K562 (cell line): ENCODE measurements around the gene SYT7. TPM values are rescaled to one million over a fixed set of nuclear protein-coding genes. Genes with fewer than 3 reads are reported as not detected.

ENCODE experiments used
- ATAC-seq: fragments of 200-7000 bp; cut with Tn5 transposase; 3 replicates; pipeline ENCODE4 v1.9.1; 2020; ENCODE audit warnings: moderate library complexity
- BruUV-seq: library from RNA; stranded (reverse); fragments of 400-500 nt; replicated peaks from 2 replicates; lab custom pipeline; 2021; lab: Mats Ljungman, UMichigan
- CTCF ChIA-PET: fragments of 300-600 bp; formaldehyde crosslinking; extraction: SDS; loops from one replicate; lab custom pipeline; 2021; ENCODE audit warnings: low intra/inter-chr PET ratio; lab: Yijun Ruan, JAX
- POLR2A ChIA-PET: fragments of 300-600, 350-650 bp; sonication (Branson Sonifier 250); formaldehyde crosslinking; extraction: SDS; loops from one replicate; lab custom pipeline; 2021; ENCODE audit warnings: antibody characterized with exemption, inconsistent platforms; lab: Yijun Ruan, JAX
- DNase-seq, 4 experiments: peaks; one replicate each; pipeline versions ENCODE4 v3.0.0 to v3.0.0-alpha.2; 2011 to 2018; ENCODE audit warnings: low spot score in 3 of 4, mixed read lengths in 3 of 4; ENCODE audit errors: extremely low read depth in 1 of 4
- FAIRE-seq: peaks from 2 replicates; lab custom pipeline; 2011; peaks lifted over from hg19 to GRCh38; lab: Jason Lieb, UNC
- H2AFZ ChIP-seq: 2 replicates; pipeline ENCODE4 v1.6.0; 2011; ENCODE audit warnings: low read depth, low read length, control low read depth, inconsistent platforms
- H3K27ac ChIP-seq: fragments of 200-600 bp; 3 replicates; pipeline ENCODE4 v1.8.0; 2011; ENCODE audit warnings: low read depth, mild to moderate bottlenecking, control low read depth, inconsistent platforms, low read length, moderate library complexity, mixed read lengths; ENCODE audit errors: extremely low read depth
- H3K27me3 ChIP-seq, 2 experiments: fragments of 300-600 bp in 1 of 2; 2 replicates in 1 of 2; 3 replicates in 1 of 2; pipeline versions ENCODE4 v1.6.0 to v1.8.0; 2011; ENCODE audit warnings: inconsistent platforms in 2 of 2, low read length in 2 of 2, mild to moderate bottlenecking in 1 of 2, mixed read lengths in 1 of 2, moderate library complexity in 1 of 2; ENCODE audit not compliant: control insufficient read depth in 2 of 2, insufficient read depth in 2 of 2
- H3K36me3 ChIP-seq: fragments of 300-600 bp; 3 replicates; pipeline ENCODE4 v1.8.0; 2011; ENCODE audit warnings: mild to moderate bottlenecking, low read length, inconsistent platforms; ENCODE audit not compliant: control insufficient read depth, insufficient read depth
- H3K4me1 ChIP-seq, 2 experiments: fragments of 200-600 bp in 1 of 2; replicated peaks in 1 of 2; 2 replicates in 1 of 2; 3 replicates in 1 of 2; pipeline versions ENCODE4 v1.5.1 to v1.8.0; 2011; ENCODE audit warnings: inconsistent platforms in 2 of 2, low read length in 2 of 2, mild to moderate bottlenecking in 1 of 2, mixed read lengths in 1 of 2, moderate library complexity in 1 of 2; ENCODE audit not compliant: control insufficient read depth in 2 of 2, insufficient read depth in 2 of 2
- H3K4me2 ChIP-seq: 2 replicates; pipeline ENCODE4 v1.6.1; 2011; ENCODE audit warnings: low read length, control low read depth, inconsistent platforms, mixed read lengths; ENCODE audit not compliant: insufficient read depth
- H3K4me3 ChIP-seq: fragments of 200-600 bp; sonication (generic), shearing (Covaris generic); 2 replicates; pipeline ENCODE4 v1.5.1; 2016; ENCODE audit warnings: control low read depth, inconsistent platforms
- H3K79me2 ChIP-seq: fragments of 200-600 bp; 3 replicates; pipeline ENCODE4 v1.8.0; 2011; ENCODE audit warnings: low read length, inconsistent platforms; ENCODE audit not compliant: control insufficient read depth, insufficient read depth
- H3K9ac ChIP-seq, 2 experiments: 2 replicates each; pipeline versions ENCODE4 v1.6.0 to v1.6.1; 2011; ENCODE audit warnings: low read depth in 2 of 2, low read length in 2 of 2, control low read depth in 1 of 2, inconsistent platforms in 1 of 2, mild to moderate bottlenecking in 1 of 2, mixed read lengths in 1 of 2; ENCODE audit not compliant: insufficient read depth in 1 of 2
- H3K9me1 ChIP-seq: one replicate; pipeline ENCODE4 v1.6.0; 2011; ENCODE audit warnings: inconsistent platforms, mild to moderate bottlenecking, low read length, moderate library complexity; ENCODE audit not compliant: control insufficient read depth, insufficient read depth
- H3K9me3 ChIP-seq: replicated peaks from 2 replicates; pipeline ENCODE4 v1.5.1; 2011; ENCODE audit warnings: low read depth, low read length, inconsistent platforms; ENCODE audit not compliant: control insufficient read depth, insufficient read depth
- H4K20me1 ChIP-seq: replicated peaks from 2 replicates; pipeline ENCODE4 v1.6.1; 2011; ENCODE audit warnings: low read length, inconsistent platforms, mixed read lengths; ENCODE audit not compliant: control insufficient read depth, insufficient read depth
- BCOR ChIP-seq: fragments of 450-650 bp; IDR thresholded peaks from 2 replicates; pipeline ENCODE4 v1.6.1; 2016
- CBX3 ChIP-seq, 2 experiments: IDR thresholded peaks; 1 replicate in 1 of 2; 2 replicates in 1 of 2; pipeline ENCODE4 v1.6.1; 2012; ENCODE audit warnings: inconsistent platforms in 2 of 2, low read length in 2 of 2, borderline replicate concordance in 1 of 2, control low read depth in 1 of 2
- CCAR2 ChIP-seq: fragments of 200-400 bp; formaldehyde crosslinking; IDR thresholded peaks from 2 replicates; pipeline ENCODE4 v1.6.1; 2017; ENCODE audit warnings: mild to moderate bottlenecking, low read depth, low read length
- E2F5 ChIP-seq: sonication (generic); formaldehyde crosslinking; IDR thresholded peaks from 2 replicates; pipeline ENCODE4 v1.8.0; 2022; ENCODE audit warnings: mild to moderate bottlenecking, missing genetic modification reagents
- LEF1 ChIP-seq: fragments of 450-650 bp; IDR thresholded peaks from 2 replicates; pipeline ENCODE4 v1.6.1; 2016; ENCODE audit warnings: mild to moderate bottlenecking
- PYGO2 ChIP-seq: fragments of 450-650 bp; IDR thresholded peaks from 2 replicates; pipeline ENCODE4 v1.6.1; 2016; ENCODE audit warnings: mild to moderate bottlenecking, missing genetic modification characterization, moderate library complexity, missing compliant biosample characterization
- SMARCB1 ChIP-seq: IDR thresholded peaks from 2 replicates; pipeline ENCODE4 v1.6.1; 2011; ENCODE audit warnings: improper control_type of control experiment, low read depth; ENCODE audit not compliant: insufficient read length
- THRAP3 ChIP-seq: fragments of 450-650 bp; IDR thresholded peaks from 2 replicates; pipeline ENCODE4 v1.6.1; 2016; ENCODE audit warnings: mild to moderate bottlenecking, inconsistent platforms, borderline replicate concordance
- TRIM24 ChIP-seq, 2 experiments: fragments of 450-650 bp; IDR thresholded peaks; 2 replicates each; pipeline ENCODE4 v1.6.1; 2016
- ZFP91 ChIP-seq: sonication (generic); formaldehyde crosslinking; IDR thresholded peaks from 2 replicates; pipeline ENCODE4 v1.8.0; 2022; ENCODE audit warnings: mild to moderate bottlenecking, missing genetic modification reagents
- ZNF197 ChIP-seq: fragments of 200-800 bp; sonication (Bioruptor generic); IDR thresholded peaks from 2 replicates; pipeline ENCODE4 v1.6.1; 2016; ENCODE audit warnings: low read depth, missing genetic modification characterization, missing compliant biosample characterization
- ZNF699 ChIP-seq: fragments of 250-450 bp; sonication (Bioruptor Pico); IDR thresholded peaks from 2 replicates; pipeline ENCODE4 v1.8.0; 2021; ENCODE audit warnings: mild to moderate bottlenecking, moderate library complexity; ENCODE audit not compliant: insufficient replicate concordance
- WGBS: fragments of 100-300 bp; shearing (Covaris generic); methylation state at CpG from one replicate; pipeline ENCODE4 v1.1.6; 2016; ENCODE audit warnings: low coverage, mixed read lengths; ENCODE audit not compliant: insufficient coverage; ENCODE audit errors: missing lambda C conversion rate; 5-methylcytosine and 5-hydroxymethylcytosine counted together
- in situ Hi-C: fragments of 300-500 bp; cut with MboI; formaldehyde crosslinking; loops from 4 replicates; pipeline ENCODE4 v1.15.0; 2018; ENCODE audit warnings: inconsistent platforms, mixed read lengths
- intact Hi-C: fragments of 100-400 bp; cut with micrococcal nuclease; formaldehyde crosslinking; loops from 2 replicates; pipeline ENCODE4 v1.14.2; 2022
- polyA plus RNA-seq, 8 experiments: library from polyadenylated mRNA; depleted of rRNA in 4 of 8; stranded (reverse) in 5 of 8; unstranded in 3 of 8; fragments of >200 nt; fragmentation: Nextera tagmentation in 2 of 8; fragmentation: Illumina TruSeq in 1 of 8; extraction: Ambion mirVana in 2 of 8; extraction: Trizol in 1 of 8; gene quantifications; 2 replicates each; pipeline versions ENCODE4 v1.2.1 to v1.2.3, GENCODE V29; 2011 to 2014; ENCODE audit warnings: inconsistent platforms in 1 of 8, missing spikeins in 1 of 8
- total RNA-seq, 7 experiments: library from RNA; depleted of rRNA in 6 of 7; stranded (reverse); fragments of >200 nt in 6 of 7; fragmentation: Illumina TruSeq in 2 of 7; extraction: Trizol in 2 of 7; gene quantifications; 2 replicates each; pipeline versions ENCODE4 v1.2.1 to v1.2.3, GENCODE V29; 2011 to 2021; ENCODE audit warnings: low replicate concordance in 1 of 7
- TF ChIP-seq, protein P1 (sequence below): fragments of 250-450 bp; sonication (Bioruptor Pico); IDR thresholded peaks from 2 replicates; pipeline ENCODE4 v1.8.0; 2021; ENCODE audit warnings: borderline replicate concordance, mild to moderate bottlenecking, moderate library complexity; ENCODE audit not compliant: poor library complexity, severe bottlenecking

The SYT7 gene
- total and polyA plus RNA-seq, 9 of the 15 experiments (the other 6 are each of a cell fraction or from before 2014, with no cell fraction given): 0.01 to 0.51 (median 0.16) TPM; not detected in 1

- no peak for TF ChIP-seq TRIM24 (IDR thresholded peaks at IDR 0.05)
- TF ChIP-seq BCOR: 0 out of 2 replicates have a peak, but pooled peaks have one; percentile 0
- ATAC-seq: no peak
- Histone ChIP-seq H3K4me1 (peaks cover 0 to 13% of the 10 kb centered on the region in 2 experiments; a peak in 2 of 5 replicates), H3K9me1 (no peaks in the 10 kb centered on the region), H4K20me1 (peaks cover 9% of the 10 kb centered on the region; the same call in 1 of the 2 replicates), H3K4me3 (no peak overlapping the region), H3K36me3 (no peaks in the 10 kb centered on the region), H3K79me2 (no peaks in the 10 kb centered on the region), H3K9ac (no peak overlapping the region), H3K9me3 (no peaks in the 10 kb centered on the region), H2AFZ (no peak overlapping the region), H3K27me3 (peaks cover 11 to 21% of the 10 kb centered on the region in 2 experiments; a peak in 4 of 5 replicates), H3K27ac (no peak overlapping the region), H3K4me2 (no peak overlapping the region)
- 17% methylated on average over 3 of the region's 3 CpGs for WGBS
- in situ Hi-C loops (no loop called here), intact Hi-C loops (loop anchor here (2.0 kb wide), 1 partner anchor 162 kb away; no protein-coding TSS in a partner anchor)
- no peak for DNase-seq
- BruUV-seq: no TSS peak
- ChIA-PET CTCF (interaction anchor here (2.2 kb wide), 1 partner anchor 40 kb away, joined by 23 read pairs; no protein-coding TSS in a partner anchor), POLR2A (interaction anchor here (0.7 to 1.5 kb wide), 2 partner anchors 28 to 273 kb away, joined by 3 to 4 read pairs; no protein-coding TSS in a partner anchor)
- no peak for FAIRE-seq
Measured at GRCh38 chr11:61476371-61476770, 104.5 kb downstream of the SYT7 start.

GRCh38 chr11:61475433-61475832 is 105.4 kb downstream of the SYT7 start:
- intact Hi-C loops: no loop called here
- H3K36me3 ChIP-seq: no peaks in the 10 kb centered on the region
- no peak for FAIRE-seq
- H4K20me1 ChIP-seq: peaks cover 9% of the 10 kb centered on the region; the same call in 1 of the 2 replicates
- ATAC-seq: no peak
- peaks cover 0 to 7% of the 10 kb centered on the region in 2 experiments; a peak in 2 of 5 replicates for H3K4me1 ChIP-seq
- in situ Hi-C loops: no loop called here
- H2AFZ ChIP-seq: no peak overlapping the region
- no peak for DNase-seq
- CTCF ChIA-PET: no interaction called here
- H3K9me1 ChIP-seq: no peaks in the 10 kb centered on the region
- no peaks in the 10 kb centered on the region for H3K9me3 ChIP-seq
- POLR2A ChIA-PET: interaction anchor here (0.5 to 1.5 kb wide), 2 partner anchors 27 to 53 kb away, joined by 3 read pairs; no protein-coding TSS in a partner anchor
- no peaks in the 10 kb centered on the region for H3K79me2 ChIP-seq
- no peak overlapping the region for H3K4me2 ChIP-seq
- H3K27ac ChIP-seq: no peak overlapping the region
- H3K4me3 ChIP-seq: no peak overlapping the region
- WGBS: 27% methylated on average over 1 of the region's 1 CpG
- no TSS peak for BruUV-seq
- H3K27me3 ChIP-seq: peaks cover 4 to 17% of the 10 kb centered on the region in 2 experiments; a peak in 4 of 5 replicates
- H3K9ac ChIP-seq: no peak overlapping the region
- TF ChIP-seq ZNF699 (no peak), SMARCB1 (no peak), PYGO2 (no peak), CBX3 (IDR thresholded peaks at IDR 0.05; ENCODE audit: borderline replicate concordance in 1 of 2, low read length in 2 of 2) (no peak), E2F5 (CRISPR knock-in tag) (no peak), THRAP3 (no peak), CCAR2 (no peak), ZNF197 (no peak), ZFP91 (no peak), LEF1 (no peak)
- TF ChIP-seq, protein P1, sequence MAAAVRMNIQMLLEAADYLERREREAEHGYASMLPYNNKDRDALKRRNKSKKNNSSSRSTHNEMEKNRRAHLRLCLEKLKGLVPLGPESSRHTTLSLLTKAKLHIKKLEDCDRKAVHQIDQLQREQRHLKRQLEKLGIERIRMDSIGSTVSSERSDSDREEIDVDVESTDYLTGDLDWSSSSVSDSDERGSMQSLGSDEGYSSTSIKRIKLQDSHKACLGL (CRISPR knock-in tag): no peak
